B cell (primary cell): ENCODE measurements around the gene CD274. TPM values are rescaled to one million over a fixed set of nuclear protein-coding genes. Genes with fewer than 3 reads are reported as not detected.

Experiments used
- ATAC-seq: fragments of 200-7000 bp; cut with Tn5 transposase; one replicate; pipeline ENCODE4 v1.10.0; 2021; ENCODE audit warnings: low read depth, mild to moderate bottlenecking, moderate number of reproducible peaks, moderate library complexity
- CTCF ChIA-PET: fragments of 350-600 bp; sonication (Branson Sonifier 250); formaldehyde crosslinking; loops from one replicate; lab custom pipeline; 2021; ENCODE audit warnings: antibody characterized with exemption, inconsistent platforms; lab: Charles Lee
- POLR2A ChIA-PET: fragments of 350-600 bp; sonication (Branson Sonifier 250); formaldehyde crosslinking; loops from one replicate; lab custom pipeline; 2021; ENCODE audit warnings: antibody characterized with exemption; lab: Charles Lee
- DNase-seq: peaks from one replicate; pipeline ENCODE4 v3.0.0; 2013
- H2AFZ ChIP-seq: 2 replicates; pipeline ENCODE4 v1.6.1; 2012; ENCODE audit warnings: mild to moderate bottlenecking, low read depth, low read length; ENCODE audit not compliant: insufficient read depth, poor library complexity, severe bottlenecking
- H3K27ac ChIP-seq, 2 donors: 1 replicate in 1 of 2; 2 replicates in 1 of 2; pipeline ENCODE4 v1.5.1; 2012 to 2013; ENCODE audit warnings: low read length in 2 of 2, mild to moderate bottlenecking in 2 of 2, moderate library complexity in 1 of 2
- H3K27me3 ChIP-seq, 4 experiments: fragments of 200-600 bp in 1 of 4; sonication (generic) in 1 of 4; replicated peaks in 1 of 4; 1 replicate in 2 of 4; 2 replicates in 2 of 4; pipeline versions ENCODE4 v1.6.1 to v1.7.0; 2013 to 2016; ENCODE audit warnings: low read length in 3 of 4, mild to moderate bottlenecking in 2 of 4, mixed read lengths in 1 of 4, moderate library complexity in 1 of 4; ENCODE audit not compliant: insufficient read depth in 4 of 4, control insufficient read depth in 3 of 4; ENCODE audit errors: control extremely low read depth in 1 of 4
- H3K36me3 ChIP-seq, 2 experiments: replicated peaks in 1 of 2; 1 replicate in 1 of 2; 2 replicates in 1 of 2; pipeline versions ENCODE4 v1.6.1 to v1.7.1; 2013; ENCODE audit warnings: low read length in 1 of 2; ENCODE audit not compliant: insufficient read depth in 2 of 2, control insufficient read depth in 1 of 2; ENCODE audit errors: control extremely low read depth in 1 of 2, extremely low read depth in 1 of 2
- H3K4me1 ChIP-seq, 2 donors: fragments of 200-600 bp in 1 of 2; sonication (generic) in 1 of 2; 1 replicate in 1 of 2; 2 replicates in 1 of 2; pipeline versions ENCODE4 v1.5.1 to v1.6.1; 2013 to 2017; ENCODE audit warnings: low read length in 2 of 2; ENCODE audit not compliant: control insufficient read depth in 2 of 2, insufficient read depth in 2 of 2
- H3K4me2 ChIP-seq: replicated peaks from 2 replicates; pipeline ENCODE3; 2012; ENCODE audit warnings: mild to moderate bottlenecking, low read depth, low read length; ENCODE audit not compliant: poor library complexity, severe bottlenecking
- H3K4me3 ChIP-seq, 5 experiments: fragments of 200-600 bp in 1 of 5; sonication (generic) in 1 of 5; 1 replicate in 3 of 5; 2 replicates in 2 of 5; pipeline versions ENCODE4 v1.5.1 to v1.7.0; 2011 to 2016; ENCODE audit warnings: low read length in 4 of 5, mild to moderate bottlenecking in 4 of 5, low read depth in 2 of 5, control low read depth in 1 of 5, moderate library complexity in 1 of 5; ENCODE audit not compliant: insufficient read depth in 1 of 5; ENCODE audit errors: control extremely low read depth in 1 of 5, extremely low read depth in 1 of 5
- H3K79me2 ChIP-seq: fragments of 200-600 bp; sonication (generic); one replicate; pipeline ENCODE4 v1.6.0; 2016; ENCODE audit warnings: low read length; ENCODE audit not compliant: control insufficient read depth, insufficient read depth
- H3K9ac ChIP-seq: fragments of 200-600 bp; sonication (generic); 2 replicates; pipeline ENCODE4 v1.6.1; 2017; ENCODE audit warnings: mild to moderate bottlenecking, low read length, moderate library complexity
- H3K9me3 ChIP-seq, 3 donors: one replicate each; pipeline versions ENCODE4 v1.6.1 to v1.7.1; 2013; ENCODE audit warnings: low read length in 2 of 3; ENCODE audit not compliant: control insufficient read depth in 2 of 3, insufficient read depth in 1 of 3; ENCODE audit errors: control extremely low read depth in 1 of 3
- H4K20me1 ChIP-seq: 2 replicates; pipeline ENCODE4 v1.6.0; 2012; ENCODE audit warnings: mild to moderate bottlenecking, low read length; ENCODE audit not compliant: insufficient read depth, control insufficient read depth, poor library complexity, severe bottlenecking
- H3K27ac Mint-ChIP-seq: one replicate; pipeline ENCODE4 v1.8.0; 2021; ENCODE audit warnings: mixed read lengths
- H3K27me3 Mint-ChIP-seq: one replicate; pipeline ENCODE4 v1.8.0; 2021; ENCODE audit warnings: mixed read lengths
- H3K4me1 Mint-ChIP-seq: one replicate; pipeline ENCODE4 v1.8.0; 2021; ENCODE audit warnings: mixed read lengths
- H3K4me3 Mint-ChIP-seq: one replicate; pipeline ENCODE4 v1.8.0; 2021; ENCODE audit warnings: mixed read lengths
- H3K9me3 Mint-ChIP-seq: one replicate; pipeline ENCODE4 v1.8.0; 2022; ENCODE audit warnings: mixed read lengths; ENCODE audit not compliant: insufficient read depth
- EZH2 ChIP-seq: IDR thresholded peaks from 2 replicates; pipeline ENCODE4 v1.6.1; 2012; ENCODE audit warnings: borderline replicate concordance, low read depth, mild to moderate bottlenecking, moderate library complexity, low read length; ENCODE audit not compliant: insufficient read depth, poor library complexity, severe bottlenecking
- WGBS: methylation state at CpG from one replicate; pipeline ENCODE4 v1.1.5; 2013; ENCODE audit warnings: missing lambda C conversion rate; ENCODE audit not compliant: insufficient coverage; 5-methylcytosine and 5-hydroxymethylcytosine counted together
- intact Hi-C: fragments of 100-400 bp; cut with micrococcal nuclease; formaldehyde crosslinking; loops from one replicate; pipeline ENCODE4 v1.10.0; 2022
- polyA plus RNA-seq: library from polyadenylated mRNA; depleted of rRNA; stranded (reverse); fragments of >200 nt; gene quantifications from 2 replicates; pipeline ENCODE4 v1.2.3, GENCODE V29; 2012
- total RNA-seq, 2 donors: library from RNA; stranded (reverse); fragments of 120-200 nt in 1 of 2; gene quantifications; 1 replicate in 1 of 2; 2 replicates in 1 of 2; pipeline versions ENCODE4 v1.2.3 to v1.2.4, GENCODE V29; 2013 to 2022
- TF ChIP-seq, protein P1 (sequence below): fragments of 200-600 bp; IDR thresholded peaks from one replicate; pipeline ENCODE4 v1.8.0; 2022; ENCODE audit warnings: antibody characterized with exemption, mild to moderate bottlenecking

Gene CD274
- total and polyA plus RNA-seq, 2 donors (not counting 1 experiment from before 2014, with no cell fraction given) = 1.4 to 7.0 TPM

DNA sequence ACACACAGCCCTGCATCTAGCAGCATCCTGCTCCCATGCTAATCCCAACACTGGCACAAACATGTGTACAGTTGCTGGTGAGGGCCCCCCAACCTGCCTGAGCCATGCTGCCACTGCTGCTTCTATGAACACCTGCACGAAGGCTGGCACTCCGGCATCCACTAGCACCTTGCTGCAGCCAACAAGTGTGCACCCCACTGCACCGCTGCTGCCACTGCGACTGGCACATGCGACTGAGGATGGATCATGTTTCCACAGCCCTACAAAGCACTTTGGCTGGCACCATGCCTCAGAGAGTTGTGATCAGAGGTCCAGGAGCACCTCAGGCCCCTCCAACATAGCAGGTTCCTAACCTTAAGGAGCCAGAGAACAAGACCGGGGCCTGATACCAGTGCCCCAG, 52.2 kb downstream of the CD274 start:
- Histone ChIP-seq H2AFZ (no peak overlapping the region), H3K9me3 (peaks cover 0 to 6% (median 3%) of the 10 kb centered on the region in 3 donors), H3K79me2 (no peaks in the 10 kb centered on the region), H3K9ac (no peak overlapping the region), H3K27ac (no peak overlapping the region), H3K4me2 (no peak overlapping the region), H3K27me3 (peaks cover 0 to 17% (median 5%) of the 10 kb centered on the region in 4 experiments), H4K20me1 (no peaks in the 10 kb centered on the region), H3K36me3 (no peaks in the 10 kb centered on the region), H3K4me1 (no peaks in the 10 kb centered on the region), H3K4me3 (no peak overlapping the region)
- Mint-ChIP-seq H3K9me3 (no peaks in the 10 kb centered on the region), H3K27ac (no peak overlapping the region), H3K4me1 (no peaks in the 10 kb centered on the region), H3K27me3 (no peaks in the 10 kb centered on the region), H3K4me3 (no peak overlapping the region)
- POLR2A ChIA-PET = no interaction called here
- intact Hi-C loops = no loop called here
- ATAC-seq = no peak
- WGBS = 100% methylated on average over 5 of the region's 6 CpGs
- DNase-seq = no peak
- TF ChIP-seq, protein P1, sequence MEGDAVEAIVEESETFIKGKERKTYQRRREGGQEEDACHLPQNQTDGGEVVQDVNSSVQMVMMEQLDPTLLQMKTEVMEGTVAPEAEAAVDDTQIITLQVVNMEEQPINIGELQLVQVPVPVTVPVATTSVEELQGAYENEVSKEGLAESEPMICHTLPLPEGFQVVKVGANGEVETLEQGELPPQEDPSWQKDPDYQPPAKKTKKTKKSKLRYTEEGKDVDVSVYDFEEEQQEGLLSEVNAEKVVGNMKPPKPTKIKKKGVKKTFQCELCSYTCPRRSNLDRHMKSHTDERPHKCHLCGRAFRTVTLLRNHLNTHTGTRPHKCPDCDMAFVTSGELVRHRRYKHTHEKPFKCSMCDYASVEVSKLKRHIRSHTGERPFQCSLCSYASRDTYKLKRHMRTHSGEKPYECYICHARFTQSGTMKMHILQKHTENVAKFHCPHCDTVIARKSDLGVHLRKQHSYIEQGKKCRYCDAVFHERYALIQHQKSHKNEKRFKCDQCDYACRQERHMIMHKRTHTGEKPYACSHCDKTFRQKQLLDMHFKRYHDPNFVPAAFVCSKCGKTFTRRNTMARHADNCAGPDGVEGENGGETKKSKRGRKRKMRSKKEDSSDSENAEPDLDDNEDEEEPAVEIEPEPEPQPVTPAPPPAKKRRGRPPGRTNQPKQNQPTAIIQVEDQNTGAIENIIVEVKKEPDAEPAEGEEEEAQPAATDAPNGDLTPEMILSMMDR = no peak
- no peak for TF ChIP-seq EZH2
- CTCF ChIA-PET = no interaction called here

GRCh38 chr9:5509573-5509972, 59.2 kb downstream of the CD274 start:
- H3K36me3 ChIP-seq = no peaks in the 10 kb centered on the region
- H3K27me3 Mint-ChIP-seq = no peaks in the 10 kb centered on the region
- no peaks in the 10 kb centered on the region for H3K79me2 ChIP-seq
- no peak overlapping the region for H3K27ac Mint-ChIP-seq
- H3K4me2 ChIP-seq = peak overlapping the region; percentile 53
- no peaks in the 10 kb centered on the region for H4K20me1 ChIP-seq
- no peak for ATAC-seq
- DNase-seq = no peak
- CTCF ChIA-PET = interaction anchor here (1.3 kb wide), 1 partner anchor 60 kb away, joined by 3 read pairs; the partner anchor contains the start of gene CD274
- WGBS = 80% methylated on average over 1 of the region's 2 CpGs
- no peak overlapping the region for H3K4me3 ChIP-seq
- H3K4me1 ChIP-seq = peaks cover 20 to 33% of the 10 kb centered on the region in 2 donors
- peak overlapping the region; percentile 54 for H3K4me3 Mint-ChIP-seq
- peaks cover 43% of the 10 kb centered on the region for H3K4me1 Mint-ChIP-seq
- no peaks in the 10 kb centered on the region for H3K9me3 Mint-ChIP-seq
- no peak for TF ChIP-seq EZH2
- TF ChIP-seq, protein P1 = no peak
- H3K9ac ChIP-seq = no peak overlapping the region
- no peaks in the 10 kb centered on the region for H3K9me3 ChIP-seq
- H3K27me3 ChIP-seq = no peaks in the 10 kb centered on the region
- H3K27ac ChIP-seq = no peak overlapping the region
- POLR2A ChIA-PET = no interaction called here
- H2AFZ ChIP-seq = no peak overlapping the region
- intact Hi-C loops = no loop called here
